PC-9 (cell line): Measurements from ENCODE around the gene PKD2. TPM values are rescaled to one million over a fixed set of nuclear protein-coding genes. Genes with fewer than 3 reads are reported as not detected.

ENCODE experiments used
- BruUV-seq: library from RNA; stranded (reverse); fragments of 400-500 nt; replicated peaks from 2 replicates; lab custom pipeline; 2021; lab: Mats Ljungman, UMichigan
- CTCF ChIA-PET: fragments of 300-600 bp; sonication (Branson Sonifier 250); formaldehyde crosslinking; loops from one replicate; lab custom pipeline; 2022; ENCODE audit warnings: antibody characterized with exemption; lab: Charles Lee
- POLR2A ChIA-PET: fragments of 300-600 bp; sonication (Branson Sonifier 250); formaldehyde crosslinking; loops from one replicate; lab custom pipeline; 2022; ENCODE audit warnings: antibody characterized with exemption; ENCODE audit not compliant: unreplicated experiment; lab: Charles Lee
- DNase-seq, 2 experiments: peaks; one replicate each; pipeline versions ENCODE4 v3.0.0 to v3.0.0-alpha.2; 2015 to 2022; ENCODE audit warnings: mixed read lengths in 1 of 2
- H2AFZ ChIP-seq: fragments of 200-600 bp; sonication (generic); 2 replicates; pipeline ENCODE4 v1.8.1; 2017; ENCODE audit warnings: antibody characterized with exemption
- H3F3A ChIP-seq: fragments of 200-600 bp; sonication (generic); 2 replicates; pipeline ENCODE4 v1.8.1; 2017; ENCODE audit warnings: antibody characterized with exemption, mild to moderate bottlenecking, low read depth; ENCODE audit not compliant: insufficient read depth
- H3K27ac ChIP-seq: fragments of 200-600 bp; sonication (generic); 2 replicates; pipeline ENCODE4 v1.6.1; 2016; ENCODE audit warnings: mixed run types
- H3K27me3 ChIP-seq: fragments of 200-600 bp; sonication (generic); 2 replicates; pipeline ENCODE4 v1.6.1; 2016; ENCODE audit warnings: low read depth, mixed run types; ENCODE audit not compliant: insufficient read depth
- H3K36me3 ChIP-seq: fragments of 200-600 bp; sonication (generic); 2 replicates; pipeline ENCODE4 v1.6.1; 2016; ENCODE audit warnings: low read depth, mixed run types
- H3K4me1 ChIP-seq: fragments of 200-600 bp; sonication (generic); replicated peaks from 2 replicates; pipeline ENCODE4 v1.6.1; 2016; ENCODE audit warnings: mixed run types; ENCODE audit not compliant: insufficient read depth
- H3K4me2 ChIP-seq: fragments of 200-600 bp; sonication (generic); 2 replicates; pipeline ENCODE4 v1.6.1; 2017; ENCODE audit warnings: mixed run types
- H3K4me3 ChIP-seq: fragments of 200-600 bp; sonication (generic); 2 replicates; pipeline ENCODE4 v1.6.1; 2016; ENCODE audit warnings: mixed run types
- H3K79me2 ChIP-seq: fragments of 200-600 bp; sonication (generic); 2 replicates; pipeline ENCODE4 v1.6.1; 2017; ENCODE audit warnings: low read depth, mixed run types
- H3K9me2 ChIP-seq: fragments of 200-600 bp; sonication (generic); 2 replicates; pipeline ENCODE4 v1.8.1; 2017; ENCODE audit warnings: mild to moderate bottlenecking; ENCODE audit not compliant: insufficient read depth
- H3K9me3 ChIP-seq: fragments of 200-600 bp; sonication (generic); 2 replicates; pipeline ENCODE4 v1.8.1; 2016; ENCODE audit warnings: low read depth; ENCODE audit not compliant: insufficient read depth
- H4K20me1 ChIP-seq: fragments of 200-600 bp; sonication (generic); 2 replicates; pipeline ENCODE4 v1.8.1; 2017; ENCODE audit not compliant: insufficient read depth
- EZH2 ChIP-seq: fragments of 200-600 bp; sonication (generic); IDR thresholded peaks from 2 replicates; pipeline ENCODE4 v1.8.0; 2017; ENCODE audit warnings: antibody characterized with exemption, low read depth
- intact Hi-C: fragments of 100-400 bp; cut with micrococcal nuclease; formaldehyde crosslinking; loops from one replicate; pipeline ENCODE4 v1.10.0; 2022; ENCODE audit not compliant: unreplicated experiment
- total RNA-seq: library from RNA; stranded (reverse); gene quantifications from 2 replicates; pipeline ENCODE4 v1.2.3, GENCODE V29; 2021
- TF ChIP-seq, protein P1 (sequence below): fragments of 200-600 bp; sonication (generic); conservative IDR thresholded peaks from 2 replicates; pipeline ENCODE4 v1.6.1; 2017; ENCODE audit warnings: mixed run types, antibody characterized with exemption, mild to moderate bottlenecking, moderate library complexity

Gene PKD2
- total RNA-seq, 1 experiment from 2014 or later = 10.2 TPM

DNA sequence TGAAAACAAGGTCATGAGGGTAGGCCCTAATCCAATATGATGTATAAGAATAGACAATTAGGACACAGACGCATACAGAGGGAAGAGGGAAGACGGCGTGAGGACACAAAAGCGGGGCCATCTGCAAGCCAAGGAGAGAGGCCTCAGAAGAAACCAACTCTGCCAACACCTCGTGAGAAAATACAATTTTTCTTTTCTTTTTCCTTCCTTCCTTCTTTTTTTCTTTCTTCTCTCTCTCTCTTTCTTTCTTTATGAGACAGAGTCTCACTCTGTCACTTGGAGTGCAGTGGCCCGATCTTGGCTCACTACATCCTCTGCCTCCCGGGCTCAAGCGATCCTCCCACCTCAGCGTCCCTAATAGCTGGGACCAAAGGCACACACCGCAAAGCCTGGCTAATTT lies 1.5 kb upstream of the PKD2 start:
- no TSS peak for BruUV-seq

DNA sequence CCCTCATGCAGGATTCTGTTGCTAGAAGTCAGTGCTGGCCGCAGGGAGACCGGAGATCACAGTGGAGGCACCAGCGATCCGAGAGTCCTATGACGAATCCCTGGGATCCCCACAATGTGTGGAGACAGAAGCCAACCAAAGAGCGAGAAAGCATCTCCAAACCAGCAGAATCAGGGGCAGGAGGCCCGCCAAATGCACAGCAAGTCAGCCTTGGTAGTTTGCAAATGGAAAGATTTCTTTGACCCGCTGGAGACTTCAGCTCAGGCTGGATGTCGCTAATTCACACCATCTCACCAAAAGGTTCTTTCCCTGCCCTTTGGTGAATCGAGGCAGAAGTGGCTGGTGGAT lies 505 bp upstream of the PKD2 start:
- Histone ChIP-seq H4K20me1 (no peaks in the 10 kb centered on the region), H2AFZ (no peak overlapping the region), H3K36me3 (no peaks in the 10 kb centered on the region), H3K4me3 (peak overlapping the region; percentile 74; the same call in 1 of the 2 replicates), H3K27ac (no peak overlapping the region), H3K4me2 (peak overlapping the region; percentile 61), H3K79me2 (peaks cover 31% of the 10 kb centered on the region), H3F3A (no peaks in the 10 kb centered on the region), H3K4me1 (peaks cover 13% of the 10 kb centered on the region), H3K9me2 (no peaks in the 10 kb centered on the region), H3K27me3 (no peaks in the 10 kb centered on the region), H3K9me3 (no peaks in the 10 kb centered on the region)
- ChIA-PET POLR2A (no interaction called here), CTCF (no interaction called here)
- TF ChIP-seq, protein P1, sequence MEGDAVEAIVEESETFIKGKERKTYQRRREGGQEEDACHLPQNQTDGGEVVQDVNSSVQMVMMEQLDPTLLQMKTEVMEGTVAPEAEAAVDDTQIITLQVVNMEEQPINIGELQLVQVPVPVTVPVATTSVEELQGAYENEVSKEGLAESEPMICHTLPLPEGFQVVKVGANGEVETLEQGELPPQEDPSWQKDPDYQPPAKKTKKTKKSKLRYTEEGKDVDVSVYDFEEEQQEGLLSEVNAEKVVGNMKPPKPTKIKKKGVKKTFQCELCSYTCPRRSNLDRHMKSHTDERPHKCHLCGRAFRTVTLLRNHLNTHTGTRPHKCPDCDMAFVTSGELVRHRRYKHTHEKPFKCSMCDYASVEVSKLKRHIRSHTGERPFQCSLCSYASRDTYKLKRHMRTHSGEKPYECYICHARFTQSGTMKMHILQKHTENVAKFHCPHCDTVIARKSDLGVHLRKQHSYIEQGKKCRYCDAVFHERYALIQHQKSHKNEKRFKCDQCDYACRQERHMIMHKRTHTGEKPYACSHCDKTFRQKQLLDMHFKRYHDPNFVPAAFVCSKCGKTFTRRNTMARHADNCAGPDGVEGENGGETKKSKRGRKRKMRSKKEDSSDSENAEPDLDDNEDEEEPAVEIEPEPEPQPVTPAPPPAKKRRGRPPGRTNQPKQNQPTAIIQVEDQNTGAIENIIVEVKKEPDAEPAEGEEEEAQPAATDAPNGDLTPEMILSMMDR = no peak
- no peak for TF ChIP-seq EZH2
- BruUV-seq = no TSS peak
- DNase-seq = no peak
- intact Hi-C loops = no loop called here

More for the DNA sequence above, 1.5 kb upstream of the PKD2 start:
- POLR2A ChIA-PET = no interaction called here
- no peaks in the 10 kb centered on the region for H4K20me1 ChIP-seq
- H3K9me3 ChIP-seq = no peaks in the 10 kb centered on the region
- H3K27ac ChIP-seq = no peak overlapping the region
- TF ChIP-seq EZH2 = no peak
- TF ChIP-seq, protein P1 = no peak
- no peaks in the 10 kb centered on the region for H3F3A ChIP-seq
- no peaks in the 10 kb centered on the region for H3K36me3 ChIP-seq
- H3K79me2 ChIP-seq = peaks cover 23% of the 10 kb centered on the region
- H2AFZ ChIP-seq = no peak overlapping the region
- intact Hi-C loops = no loop called here
- no peaks in the 10 kb centered on the region for H3K27me3 ChIP-seq
- H3K4me1 ChIP-seq = peaks cover 13% of the 10 kb centered on the region
- H3K9me2 ChIP-seq = no peaks in the 10 kb centered on the region; the same call in 1 of the 2 replicates
- CTCF ChIA-PET = interaction anchor here (0.7 kb wide), 1 partner anchor 11 kb away, joined by 3 read pairs; no protein-coding TSS in a partner anchor
- no peak overlapping the region for H3K4me2 ChIP-seq
- no peak overlapping the region for H3K4me3 ChIP-seq
- no peak for DNase-seq

DNA sequence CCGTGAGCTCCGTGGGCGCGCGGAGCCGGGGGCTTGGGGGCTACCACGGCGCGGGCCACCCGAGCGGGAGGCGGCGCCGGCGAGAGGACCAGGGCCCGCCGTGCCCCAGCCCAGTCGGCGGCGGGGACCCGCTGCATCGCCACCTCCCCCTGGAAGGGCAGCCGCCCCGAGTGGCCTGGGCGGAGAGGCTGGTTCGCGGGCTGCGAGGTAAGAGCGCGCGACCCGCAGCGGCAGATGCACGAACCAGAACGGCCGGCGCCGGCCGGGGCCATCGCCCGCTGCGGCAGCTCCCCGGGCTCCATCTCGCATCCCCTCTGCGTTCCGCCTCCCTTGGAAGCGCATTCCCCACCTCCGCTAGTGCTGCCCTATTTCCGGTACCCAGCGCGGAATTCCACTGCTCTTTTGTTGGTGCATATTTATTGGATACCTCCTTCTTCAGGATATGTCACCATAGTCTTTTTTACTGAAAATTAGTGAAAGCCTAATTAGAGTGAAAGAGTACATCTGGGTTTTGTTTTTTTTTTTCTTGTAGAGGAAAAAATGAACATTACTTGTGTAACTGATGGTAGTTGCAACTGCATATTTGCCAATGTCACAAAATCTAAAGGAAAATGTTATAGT lies 797 bp downstream of the PKD2 start:
- Histone ChIP-seq H3K9me2 (no peaks in the 10 kb centered on the region), H3K4me3 (peak overlapping the region; percentile 74), H4K20me1 (no peaks in the 10 kb centered on the region), H3K36me3 (no peaks in the 10 kb centered on the region), H3F3A (no peaks in the 10 kb centered on the region), H3K27me3 (no peaks in the 10 kb centered on the region), H3K4me1 (peaks cover 13% of the 10 kb centered on the region), H3K79me2 (peaks cover 33% of the 10 kb centered on the region), H2AFZ (peak overlapping the region; percentile 69), H3K4me2 (peak overlapping the region; percentile 86), H3K27ac (no peak overlapping the region), H3K9me3 (no peaks in the 10 kb centered on the region)
- ChIA-PET POLR2A (interaction anchor here (0.6 kb wide), 1 partner anchor 348 kb away, joined by 4 read pairs; no protein-coding TSS in a partner anchor), CTCF (interaction anchor here (1.0 kb wide), 1 partner anchor 25 kb away, joined by 8 read pairs; no protein-coding TSS in a partner anchor)
- peak; percentile 12 to 38 for DNase-seq
- TF ChIP-seq, protein P1 = no peak
- no peak for TF ChIP-seq EZH2
- intact Hi-C loops = no loop called here
- BruUV-seq = no TSS peak
